Fibroblast of skin of left quadriceps (primary cell): ENCODE results near the gene MRPS31.

ENCODE experiments used
- DNase-seq, 2 experiments: peaks; one replicate each; pipeline ENCODE4 v3.0.0-alpha.2; 2013; ENCODE audit warnings: low read depth in 2 of 2

The MRPS31 gene

GRCh38 chr13:40770934-40771618 is at the start of gene MRPS31:
Gene MRPS31, minus strand, starts transcription at chr13:40771190. Its CDS starts 54 bp downstream, at chr13:40771136.
- DNase-seq = peak; percentile 80

- no peak for DNase-seq
Observed at GRCh38 chr13:40819797-40820315, 48.9 kb upstream of the MRPS31 start.

- DNase-seq = no peak
Observed at GRCh38 chr13:40818926-40819325, 47.9 kb upstream of the MRPS31 start.

GRCh38 chr13:40814803-40815202 is 43.8 kb upstream of the MRPS31 start:
- no peak for DNase-seq

GRCh38 chr13:40813667-40814454 is 42.9 kb upstream of the MRPS31 start:
- no peak for DNase-seq

- no peak for DNase-seq
Observed at GRCh38 chr13:40812724-40813445, 41.9 kb upstream of the MRPS31 start.

GRCh38 chr13:40812102-40812501 is 41.1 kb upstream of the MRPS31 start:
- DNase-seq = no peak

- no peak for DNase-seq
Observed at GRCh38 chr13:40809471-40809870, 38.5 kb upstream of the MRPS31 start.

GRCh38 chr13:40806241-40806640 is 35.3 kb upstream of the MRPS31 start:
- no peak for DNase-seq

- no peak for DNase-seq
Observed at GRCh38 chr13:40803316-40803715, 32.3 kb upstream of the MRPS31 start.

GRCh38 chr13:40801255-40802217 is 30.5 kb upstream of the MRPS31 start:
- no peak for DNase-seq

GRCh38 chr13:40800559-40800958 is 29.6 kb upstream of the MRPS31 start:
- no peak for DNase-seq

- DNase-seq = no peak
Observed at GRCh38 chr13:40799508-40799907, 28.5 kb upstream of the MRPS31 start.

GRCh38 chr13:40798380-40798779 is 27.4 kb upstream of the MRPS31 start:
- DNase-seq = no peak

- DNase-seq = no peak
Observed at GRCh38 chr13:40796649-40797048, 25.7 kb upstream of the MRPS31 start.

- no peak for DNase-seq
Observed at GRCh38 chr13:40794414-40795368, 23.7 kb upstream of the MRPS31 start.

GRCh38 chr13:40793339-40793738 is 22.3 kb upstream of the MRPS31 start:
- no peak for DNase-seq

GRCh38 chr13:40792284-40793051 is 21.5 kb upstream of the MRPS31 start:
- DNase-seq = no peak

- no peak for DNase-seq
Observed at GRCh38 chr13:40790154-40790616, 19.2 kb upstream of the MRPS31 start.
